OCI-LY3 (cell line): ENCODE measurements around the gene MRPL32.

Experiments used
- H2AFZ ChIP-seq: fragments of 200-600, 300-600 bp; shearing (Covaris generic); 2 replicates; pipeline ENCODE4 v1.6.0; 2014; ENCODE audit warnings: antibody characterized with exemption, low read depth, low read length
- H3K27ac ChIP-seq: fragments of 200-600, 300-600 bp; sonication (generic); 2 replicates; pipeline ENCODE4 v1.5.1; 2014; ENCODE audit warnings: mild to moderate bottlenecking, low read length, moderate library complexity, mixed read lengths
- H3K27me3 ChIP-seq: fragments of 200-600, 300-600 bp; sonication (generic); 2 replicates; pipeline ENCODE4 v1.6.1; 2014; ENCODE audit warnings: low read depth, low read length, mixed read lengths
- H3K36me3 ChIP-seq: fragments of 200-600, 300-600 bp; sonication (generic); replicated peaks from 2 replicates; pipeline ENCODE3; 2014; ENCODE audit warnings: low read depth, low read length, mixed read lengths
- H3K4me1 ChIP-seq: fragments of 300-600, 200-600 bp; sonication (generic); 2 replicates; pipeline ENCODE4 v1.6.1; 2014; ENCODE audit warnings: low read length, mixed read lengths
- H3K4me2 ChIP-seq: fragments of 200-600, 300-600 bp; sonication (generic); 2 replicates; pipeline ENCODE4 v1.6.1; 2014; ENCODE audit warnings: low read length, mixed read lengths
- H3K4me3 ChIP-seq: fragments of 300-600, 200-600 bp; sonication (generic); 2 replicates; pipeline ENCODE4 v1.5.1; 2014; ENCODE audit warnings: antibody characterized with exemption, mild to moderate bottlenecking, low read length, moderate library complexity
- H3K79me2 ChIP-seq: fragments of 300-600, 200-600 bp; shearing (Covaris generic); 2 replicates; pipeline ENCODE4 v1.6.1; 2014; ENCODE audit warnings: mild to moderate bottlenecking, low read length, mixed read lengths
- H3K9ac ChIP-seq: fragments of 300-600, 200-600 bp; shearing (Covaris generic); 2 replicates; pipeline ENCODE4 v1.6.0; 2014; ENCODE audit warnings: mild to moderate bottlenecking, low read length, moderate library complexity
- H3K9me3 ChIP-seq: fragments of 200-600, 300-600 bp; shearing (Covaris generic); 2 replicates; pipeline ENCODE4 v1.6.1; 2014; ENCODE audit warnings: low read length, mixed read lengths; ENCODE audit not compliant: insufficient read depth
- H4K20me1 ChIP-seq: fragments of 200-600, 300-600 bp; sonication (generic); 2 replicates; pipeline ENCODE4 v1.6.1; 2016; ENCODE audit warnings: low read length, mixed read lengths; ENCODE audit not compliant: insufficient read depth
- CTCF ChIP-seq: fragments of 200-600, 300-600 bp; sonication (generic); IDR thresholded peaks from 2 replicates; pipeline ENCODE4 v1.5.1; 2014; ENCODE audit warnings: antibody characterized with exemption, low read length, low read depth
- EZH2phosphoT487 ChIP-seq: fragments of 200-600 bp; shearing (Covaris generic); IDR thresholded peaks from 2 replicates; pipeline ENCODE4 v1.6.1; 2018; ENCODE audit warnings: antibody characterized with exemption, mixed run types, low read depth

The MRPL32 gene

GRCh38 chr7:42978496-42978895 is 46.3 kb downstream of the MRPL32 start:
- Histone ChIP-seq H3K9ac (no peak overlapping the region), H3K4me3 (no peak overlapping the region), H3K27ac (no peak overlapping the region), H3K36me3 (no peaks in the 10 kb centered on the region), H4K20me1 (no peaks in the 10 kb centered on the region), H3K4me1 (no peaks in the 10 kb centered on the region), H3K9me3 (peaks cover 7% of the 10 kb centered on the region; the same call in 1 of the 2 replicates), H3K4me2 (no peak overlapping the region), H2AFZ (no peak overlapping the region), H3K79me2 (no peaks in the 10 kb centered on the region), H3K27me3 (no peaks in the 10 kb centered on the region)
- no peak for TF ChIP-seq EZH2phosphoT487
- no peak for TF ChIP-seq CTCF

DNA sequence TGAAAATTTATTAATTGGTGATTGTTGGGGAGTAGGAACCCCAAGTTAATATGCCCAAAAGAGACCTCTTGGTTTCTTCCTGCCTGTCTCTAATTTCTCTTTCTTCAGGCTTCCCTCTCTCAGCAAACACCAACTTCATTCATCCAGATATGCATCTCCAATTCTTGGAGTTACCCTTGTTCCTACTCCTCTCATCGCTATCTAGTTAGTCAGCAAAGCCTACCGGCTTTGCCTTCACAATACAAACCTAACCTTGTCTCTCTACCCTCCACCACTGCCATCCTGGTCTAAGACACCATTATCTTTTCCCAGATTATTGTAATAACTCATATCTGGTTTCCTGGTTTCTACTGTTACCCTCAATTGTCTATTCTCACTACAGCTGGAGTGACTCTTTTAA is 47.9 kb downstream of the MRPL32 start:
- H4K20me1 ChIP-seq: no peaks in the 10 kb centered on the region
- TF ChIP-seq EZH2phosphoT487 (no peak), CTCF (no peak)
- no peak overlapping the region for H3K27ac ChIP-seq
- no peak overlapping the region for H3K4me2 ChIP-seq
- no peaks in the 10 kb centered on the region for H3K4me1 ChIP-seq
- H3K79me2 ChIP-seq: no peaks in the 10 kb centered on the region
- H2AFZ ChIP-seq: no peak overlapping the region
- H3K9ac ChIP-seq: no peak overlapping the region
- H3K27me3 ChIP-seq: no peaks in the 10 kb centered on the region
- H3K4me3 ChIP-seq: no peak overlapping the region
- no peaks in the 10 kb centered on the region for H3K36me3 ChIP-seq
- peaks cover 11% of the 10 kb centered on the region; the same call in 1 of the 2 replicates for H3K9me3 ChIP-seq

DNA sequence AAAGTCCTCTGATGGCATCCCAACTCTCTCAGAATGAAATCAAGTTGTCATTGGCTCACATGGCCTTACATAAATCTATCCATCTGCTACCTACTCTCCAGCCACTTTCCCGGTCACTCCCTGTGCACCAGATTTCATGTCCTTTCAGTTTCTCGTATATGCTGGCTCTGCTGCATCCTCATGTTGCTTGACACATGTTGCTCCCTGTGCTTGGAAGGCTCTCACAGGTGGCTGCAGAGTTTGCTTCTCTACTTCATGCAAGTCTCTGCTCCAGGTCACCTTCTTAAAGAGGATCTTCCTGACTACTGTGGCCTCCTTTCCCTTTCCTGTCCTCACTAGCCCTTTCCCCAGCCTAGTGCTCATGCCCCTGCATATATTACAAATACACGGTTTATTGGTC is 48.3 kb downstream of the MRPL32 start:
- H3K27me3 ChIP-seq: no peaks in the 10 kb centered on the region
- TF ChIP-seq EZH2phosphoT487: no peak
- no peak for TF ChIP-seq CTCF
- no peak overlapping the region for H3K27ac ChIP-seq
- H3K4me2 ChIP-seq: no peak overlapping the region
- H3K9me3 ChIP-seq: peaks cover 11% of the 10 kb centered on the region; the same call in 1 of the 2 replicates
- H3K4me1 ChIP-seq: no peaks in the 10 kb centered on the region
- no peaks in the 10 kb centered on the region for H3K36me3 ChIP-seq
- no peaks in the 10 kb centered on the region for H3K79me2 ChIP-seq
- no peak overlapping the region for H2AFZ ChIP-seq
- H3K9ac ChIP-seq: no peak overlapping the region
- no peak overlapping the region for H3K4me3 ChIP-seq
- H4K20me1 ChIP-seq: no peaks in the 10 kb centered on the region

DNA sequence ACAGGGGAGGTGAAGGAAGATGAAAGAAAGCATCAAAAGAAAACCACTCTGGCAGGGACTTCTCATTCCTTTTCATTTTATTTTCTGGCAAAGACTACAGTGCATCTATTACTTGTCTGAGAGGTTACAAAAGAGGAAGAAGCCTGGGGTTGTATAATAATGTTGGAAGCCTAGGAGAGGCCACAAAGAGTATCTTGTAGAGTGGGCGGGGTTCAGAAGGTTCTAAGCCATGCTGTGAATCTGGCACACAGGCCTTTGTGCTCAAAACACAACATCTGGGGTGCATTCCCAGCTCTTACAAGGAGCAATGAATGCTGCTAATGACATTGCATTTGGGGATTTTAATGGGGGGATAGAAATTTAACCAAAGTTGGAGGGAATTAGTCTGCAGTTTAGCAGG is 49.4 kb downstream of the MRPL32 start:
- Histone ChIP-seq H3K4me2 (no peak overlapping the region), H3K9me3 (peaks cover 11% of the 10 kb centered on the region; the same call in 1 of the 2 replicates), H3K9ac (no peak overlapping the region), H3K36me3 (no peaks in the 10 kb centered on the region), H3K27me3 (no peaks in the 10 kb centered on the region), H3K79me2 (no peaks in the 10 kb centered on the region), H4K20me1 (no peaks in the 10 kb centered on the region), H2AFZ (no peak overlapping the region), H3K4me1 (no peaks in the 10 kb centered on the region), H3K27ac (no peak overlapping the region), H3K4me3 (no peak overlapping the region)
- TF ChIP-seq CTCF (no peak), EZH2phosphoT487 (no peak)
